ENCODE data around the gene SEPTIN5.

Gene SEPTIN5

DNA sequence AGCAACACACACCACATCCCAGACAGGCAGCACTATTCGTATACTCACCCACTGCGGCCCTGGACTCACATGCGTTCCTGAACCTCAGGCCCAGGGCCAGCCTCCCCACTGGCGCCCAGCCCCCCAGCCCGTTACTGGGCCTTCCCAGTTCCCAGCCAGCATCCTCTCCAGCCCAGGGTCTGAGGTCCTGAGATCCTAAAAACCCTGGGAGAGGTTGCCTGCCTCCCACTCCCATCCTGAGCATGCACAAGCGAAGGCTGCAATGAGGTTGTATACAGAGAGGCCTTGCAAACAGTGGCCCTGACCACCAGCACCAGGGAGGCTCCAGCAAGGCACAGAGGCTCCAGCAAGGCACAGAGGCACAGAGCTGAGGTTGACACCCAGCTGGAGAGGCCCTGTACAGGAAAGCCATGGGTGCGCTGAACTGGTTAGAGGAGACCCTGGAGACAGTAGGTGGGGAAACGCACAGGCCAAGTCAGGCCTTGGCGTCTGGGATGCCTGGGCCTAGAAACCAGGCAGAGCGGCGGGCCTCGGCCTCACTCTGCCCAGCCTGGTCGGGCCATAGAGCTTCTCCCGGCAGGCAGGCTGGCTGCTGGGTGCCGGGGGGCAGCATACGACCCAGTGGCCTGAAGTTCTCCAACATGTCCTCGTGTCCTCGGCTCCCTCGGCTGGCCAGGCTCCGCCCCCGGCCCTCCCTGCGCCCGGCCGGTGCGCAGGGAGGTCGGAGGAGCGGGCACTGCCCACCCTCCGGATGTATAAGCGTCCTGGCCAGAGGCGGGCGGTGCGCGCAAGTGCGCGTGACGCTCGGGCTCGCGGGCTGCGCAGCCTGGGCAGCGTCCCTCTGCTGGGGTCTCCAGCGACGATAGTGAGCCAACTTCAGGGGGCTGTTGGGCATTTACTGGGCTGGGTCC is 43.9 kb downstream of the SEPTIN5 start:
- no peak overlapping the region for H3K9ac ChIP-seq (ENCODE audit: low read length)
- TF ChIP-seq, protein P1, sequence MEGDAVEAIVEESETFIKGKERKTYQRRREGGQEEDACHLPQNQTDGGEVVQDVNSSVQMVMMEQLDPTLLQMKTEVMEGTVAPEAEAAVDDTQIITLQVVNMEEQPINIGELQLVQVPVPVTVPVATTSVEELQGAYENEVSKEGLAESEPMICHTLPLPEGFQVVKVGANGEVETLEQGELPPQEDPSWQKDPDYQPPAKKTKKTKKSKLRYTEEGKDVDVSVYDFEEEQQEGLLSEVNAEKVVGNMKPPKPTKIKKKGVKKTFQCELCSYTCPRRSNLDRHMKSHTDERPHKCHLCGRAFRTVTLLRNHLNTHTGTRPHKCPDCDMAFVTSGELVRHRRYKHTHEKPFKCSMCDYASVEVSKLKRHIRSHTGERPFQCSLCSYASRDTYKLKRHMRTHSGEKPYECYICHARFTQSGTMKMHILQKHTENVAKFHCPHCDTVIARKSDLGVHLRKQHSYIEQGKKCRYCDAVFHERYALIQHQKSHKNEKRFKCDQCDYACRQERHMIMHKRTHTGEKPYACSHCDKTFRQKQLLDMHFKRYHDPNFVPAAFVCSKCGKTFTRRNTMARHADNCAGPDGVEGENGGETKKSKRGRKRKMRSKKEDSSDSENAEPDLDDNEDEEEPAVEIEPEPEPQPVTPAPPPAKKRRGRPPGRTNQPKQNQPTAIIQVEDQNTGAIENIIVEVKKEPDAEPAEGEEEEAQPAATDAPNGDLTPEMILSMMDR (IDR thresholded peaks at IDR 0.05; ENCODE audit: insufficient read depth, low read length, poor library complexity, severe bottlenecking), result no peak
- TF ChIP-seq EZH2phosphoT487 (conservative IDR thresholded peaks at IDR 0.05; ENCODE audit: low read length), result no peak
- H3K27me3 ChIP-seq (ENCODE audit: low read length), result no peaks in the 10 kb centered on the region
- no peak overlapping the region for H3K4me2 ChIP-seq (ENCODE audit: low read depth, low read length, poor library complexity, severe bottlenecking)
- no peaks in the 10 kb centered on the region for H3K79me2 ChIP-seq (ENCODE audit: insufficient read depth, low read length)
- H3K9me2 ChIP-seq (replicated peaks; ENCODE audit: insufficient read depth, low read length), result no peaks in the 10 kb centered on the region
- H2AFZ ChIP-seq (ENCODE audit: low read depth, low read length, severe bottlenecking), result no peak overlapping the region
- no peaks in the 10 kb centered on the region for H3K36me3 ChIP-seq (ENCODE audit: low read length)
- H3K27ac ChIP-seq (ENCODE audit: low read depth, low read length), result no peak overlapping the region
- H3K9me3 ChIP-seq (ENCODE audit: insufficient read depth, low read length), result no peaks in the 10 kb centered on the region
- H3K4me3 ChIP-seq (ENCODE audit: insufficient read depth, low read length, poor library complexity, severe bottlenecking), result no peak overlapping the region
- no peaks in the 10 kb centered on the region for H4K20me1 ChIP-seq (ENCODE audit: low read depth, low read length)
- H3F3A ChIP-seq (ENCODE audit: insufficient read depth), result no peaks in the 10 kb centered on the region

DNA sequence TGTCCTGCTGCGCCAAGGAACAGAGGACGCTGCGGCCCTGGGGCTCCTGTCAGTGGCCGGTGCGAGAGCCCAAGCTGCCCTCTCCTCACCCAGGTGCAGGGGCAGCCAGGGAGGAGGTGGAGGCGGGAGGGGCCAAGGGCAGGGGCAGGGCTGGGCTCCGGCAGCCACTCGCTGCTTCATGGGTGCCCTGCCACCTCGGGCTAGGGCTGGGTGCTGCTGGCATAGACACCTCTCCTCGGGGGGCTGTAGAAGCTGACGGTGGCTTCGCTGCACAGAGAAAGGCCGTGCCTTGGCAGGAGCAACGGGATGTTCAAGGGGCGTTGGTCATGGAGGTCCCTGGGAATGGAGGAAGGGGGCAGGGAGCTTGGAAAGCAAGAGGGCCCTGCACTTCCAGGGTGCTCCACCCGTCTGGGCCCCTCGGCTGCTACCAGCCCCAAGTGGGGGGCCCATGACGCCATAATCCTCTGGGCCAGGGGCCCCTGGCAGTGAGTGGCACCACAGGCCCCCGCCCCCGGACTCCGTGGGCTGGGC is 44.7 kb downstream of the SEPTIN5 start:
- Histone ChIP-seq H3K27me3 (ENCODE audit: low read length) (no peaks in the 10 kb centered on the region), H3F3A (ENCODE audit: insufficient read depth) (no peaks in the 10 kb centered on the region), H4K20me1 (ENCODE audit: low read depth, low read length) (no peaks in the 10 kb centered on the region), H3K4me2 (ENCODE audit: low read depth, low read length, poor library complexity, severe bottlenecking) (no peak overlapping the region), H3K27ac (ENCODE audit: low read depth, low read length) (no peak overlapping the region), H3K79me2 (ENCODE audit: insufficient read depth, low read length) (no peaks in the 10 kb centered on the region), H3K9me2 (replicated peaks; ENCODE audit: insufficient read depth, low read length) (no peaks in the 10 kb centered on the region), H3K9me3 (ENCODE audit: insufficient read depth, low read length) (no peaks in the 10 kb centered on the region), H2AFZ (ENCODE audit: low read depth, low read length, severe bottlenecking) (no peak overlapping the region), H3K4me3 (ENCODE audit: insufficient read depth, low read length, poor library complexity, severe bottlenecking) (no peak overlapping the region), H3K36me3 (ENCODE audit: low read length) (no peaks in the 10 kb centered on the region), H3K9ac (ENCODE audit: low read length) (no peak overlapping the region)
- TF ChIP-seq, protein P1 (IDR thresholded peaks at IDR 0.05; ENCODE audit: insufficient read depth, low read length, poor library complexity, severe bottlenecking), result no peak
- no peak for TF ChIP-seq EZH2phosphoT487 (conservative IDR thresholded peaks at IDR 0.05; ENCODE audit: low read length)

DNA sequence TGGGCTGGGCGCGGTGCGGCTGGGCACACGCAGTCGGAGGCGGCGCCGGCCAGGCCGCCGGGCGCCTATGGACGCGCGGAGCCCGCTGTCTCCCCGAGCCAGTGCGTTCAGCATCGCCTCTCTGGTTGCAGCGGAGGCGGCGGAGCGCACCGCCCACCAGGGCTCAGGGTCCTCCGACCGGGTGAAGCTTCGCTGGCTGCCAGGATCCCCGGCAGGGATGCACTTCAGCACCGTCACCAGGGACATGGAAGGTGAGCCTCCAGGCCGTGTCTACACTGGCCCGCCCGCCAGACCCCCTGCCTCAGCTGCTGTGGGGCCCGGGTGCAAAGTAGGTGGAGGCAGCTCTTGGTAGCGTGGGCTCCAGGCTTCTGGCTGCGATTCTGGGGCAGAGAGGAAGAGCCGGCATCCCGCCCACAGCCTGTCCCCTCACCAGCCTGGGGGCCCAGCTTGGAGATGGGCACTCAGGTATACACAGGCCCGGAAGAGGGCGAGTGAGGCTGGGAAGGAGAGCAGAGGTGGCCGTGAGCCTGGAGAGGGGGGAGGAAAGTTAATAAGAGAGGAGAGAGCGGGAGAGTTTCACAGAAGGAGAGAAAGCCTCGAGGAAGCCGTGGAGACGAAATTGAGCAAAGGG is 45.2 kb downstream of the SEPTIN5 start:
- no peak overlapping the region for H3K27ac ChIP-seq (ENCODE audit: low read depth, low read length)

More for the DNA sequence above, 45.2 kb downstream of the SEPTIN5 start:
- Histone ChIP-seq H3K79me2 (ENCODE audit: insufficient read depth, low read length) (no peaks in the 10 kb centered on the region), H3F3A (ENCODE audit: insufficient read depth) (no peaks in the 10 kb centered on the region), H2AFZ (ENCODE audit: low read depth, low read length, severe bottlenecking) (no peak overlapping the region), H3K4me3 (ENCODE audit: insufficient read depth, low read length, poor library complexity, severe bottlenecking) (no peak overlapping the region), H4K20me1 (ENCODE audit: low read depth, low read length) (no peaks in the 10 kb centered on the region), H3K36me3 (ENCODE audit: low read length) (no peaks in the 10 kb centered on the region), H3K9me3 (ENCODE audit: insufficient read depth, low read length) (no peaks in the 10 kb centered on the region), H3K9ac (ENCODE audit: low read length) (no peak overlapping the region), H3K4me2 (ENCODE audit: low read depth, low read length, poor library complexity, severe bottlenecking) (no peak overlapping the region), H3K27me3 (ENCODE audit: low read length) (no peaks in the 10 kb centered on the region), H3K9me2 (replicated peaks; ENCODE audit: insufficient read depth, low read length) (no peaks in the 10 kb centered on the region)
- TF ChIP-seq, protein P1 (IDR thresholded peaks at IDR 0.05; ENCODE audit: insufficient read depth, low read length, poor library complexity, severe bottlenecking), result no peak
- no peak for TF ChIP-seq EZH2phosphoT487 (conservative IDR thresholded peaks at IDR 0.05; ENCODE audit: low read length)

Measured in SU-DHL-6 (cell line).